Panc1 (cell line): ENCODE measurements around the gene PPT1.

Source experiments
- CTCF ChIP-seq: fragments of 450-650 bp; IDR thresholded peaks from 2 replicates; pipeline ENCODE4 v1.5.1; 2017; ENCODE audit warnings: mild to moderate bottlenecking
- POLR2AphosphoS5 ChIP-seq: IDR thresholded peaks from 2 replicates; pipeline ENCODE4 v1.6.1; 2012; ENCODE audit warnings: mild to moderate bottlenecking, low read depth, low read length, moderate library complexity

GRCh38 chr1:40090652-40091355, 6.2 kb downstream of the PPT1 start:
- no peak for TF ChIP-seq CTCF
- no peak for TF ChIP-seq POLR2AphosphoS5
